Tibial nerve (tissue), 4 donors: Measurements from ENCODE around the gene MARK4. TPM values are rescaled to one million over a fixed set of nuclear protein-coding genes. Genes with fewer than 3 reads are reported as not detected.

Experiments used
- DNase-seq, 2 donors: peaks; one replicate each; pipeline ENCODE4 v3.0.0-alpha.2; 2019; ENCODE audit warnings: low spot score in 2 of 2
- H3K27ac ChIP-seq, 4 donors: fragments of 200-600 bp; sonication (generic) in 3 of 4; one replicate each; pipeline ENCODE4 v1.5.1; 2017 to 2019; ENCODE audit warnings: mild to moderate bottlenecking in 1 of 4
- H3K27me3 ChIP-seq, 2 donors: fragments of 200-600 bp; sonication (generic) in 1 of 2; one replicate each; pipeline versions ENCODE4 v1.5.1 to v1.6.0; 2017 to 2019
- H3K36me3 ChIP-seq, 3 donors: fragments of 200-600 bp; sonication (generic); one replicate each; pipeline ENCODE4 v1.5.1; 2018 to 2019
- H3K4me1 ChIP-seq, 4 donors: fragments of 200-600 bp; sonication (generic) in 3 of 4; one replicate each; pipeline ENCODE4 v1.5.1; 2017 to 2019
- H3K4me3 ChIP-seq, 4 donors: fragments of 200-600 bp; sonication (generic) in 3 of 4; one replicate each; pipeline ENCODE4 v1.5.1; 2017 to 2019; ENCODE audit warnings: mild to moderate bottlenecking in 1 of 4, moderate library complexity in 1 of 4
- H3K9me3 ChIP-seq, 4 donors: fragments of 200-600 bp; sonication (generic) in 3 of 4; one replicate each; pipeline ENCODE4 v1.5.1; 2017 to 2019
- CTCF ChIP-seq, 5 experiments: fragments of 200-600 bp in 3 of 5; fragments of 450-650 bp in 2 of 5; sonication (generic) in 3 of 5; IDR thresholded peaks; one replicate each; pipeline ENCODE4 v1.5.1; 2016 to 2019; ENCODE audit warnings: antibody characterized with exemption in 5 of 5, mild to moderate bottlenecking in 3 of 5, moderate library complexity in 2 of 5
- EP300 ChIP-seq, 2 donors: sonication (generic); formaldehyde crosslinking; IDR thresholded peaks; one replicate each; pipeline ENCODE4 v1.6.1; 2017; ENCODE audit warnings: antibody characterized with exemption in 2 of 2, mild to moderate bottlenecking in 1 of 2
- POLR2A ChIP-seq, 2 donors: fragments of 450-650 bp; IDR thresholded peaks; one replicate each; pipeline ENCODE4 v1.6.1; 2017; ENCODE audit warnings: antibody characterized with exemption in 2 of 2, mild to moderate bottlenecking in 2 of 2, moderate library complexity in 2 of 2
- WGBS, 2 donors: methylation state at CpG; one replicate each; pipeline ENCODE4 v1.1.5; 2018; 5-methylcytosine and 5-hydroxymethylcytosine counted together
- total RNA-seq, 4 donors: library from RNA; depleted of rRNA; stranded (reverse); fragments of >200 nt; gene quantifications; one replicate each; pipeline ENCODE4 v1.1.0, GENCODE V29; 2016

The MARK4 gene
- total RNA-seq, 4 donors from 2014 or later: 12.1 to 34.8 (median 25.9) TPM

- H3K27ac ChIP-seq: no peak overlapping the region
- H3K27me3 ChIP-seq: no peaks in the 10 kb centered on the region
- no peak for DNase-seq
- H3K9me3 ChIP-seq: no peaks in the 10 kb centered on the region
- H3K36me3 ChIP-seq: peaks cover 0 to 25% (median 0%) of the 10 kb centered on the region in 3 donors
- TF ChIP-seq POLR2A (IDR thresholded peaks at IDR 0.05) (no peak), EP300 (IDR thresholded peaks at IDR 0.05) (no peak), CTCF (IDR thresholded peaks at IDR 0.05) (no peak)
- 74 to 76% methylated on average over 9 of the region's 9 CpGs for WGBS, 2 donors
- H3K4me3 ChIP-seq: no peak overlapping the region
- H3K4me1 ChIP-seq: peaks cover 0 to 45% (median 17%) of the 10 kb centered on the region in 4 donors
Observed at GRCh38 chr19:45255611-45256157, 4.6 kb downstream of the MARK4 start.

GRCh38 chr19:45256836-45257235 lies 5.8 kb downstream of the MARK4 start:
- no peaks in the 10 kb centered on the region for H3K9me3 ChIP-seq
- 94% methylated on average over 4 of the region's 4 CpGs for WGBS, 2 donors
- peaks cover 0 to 35% (median 0%) of the 10 kb centered on the region in 3 donors for H3K36me3 ChIP-seq
- H3K27me3 ChIP-seq: no peaks in the 10 kb centered on the region
- H3K4me1 ChIP-seq: peaks cover 0 to 42% (median 16%) of the 10 kb centered on the region in 4 donors
- H3K27ac ChIP-seq: no peak overlapping the region
- no peak for DNase-seq
- TF ChIP-seq EP300 (IDR thresholded peaks at IDR 0.05) (no peak), POLR2A (IDR thresholded peaks at IDR 0.05) (no peak)
- no peak overlapping the region for H3K4me3 ChIP-seq

DNA sequence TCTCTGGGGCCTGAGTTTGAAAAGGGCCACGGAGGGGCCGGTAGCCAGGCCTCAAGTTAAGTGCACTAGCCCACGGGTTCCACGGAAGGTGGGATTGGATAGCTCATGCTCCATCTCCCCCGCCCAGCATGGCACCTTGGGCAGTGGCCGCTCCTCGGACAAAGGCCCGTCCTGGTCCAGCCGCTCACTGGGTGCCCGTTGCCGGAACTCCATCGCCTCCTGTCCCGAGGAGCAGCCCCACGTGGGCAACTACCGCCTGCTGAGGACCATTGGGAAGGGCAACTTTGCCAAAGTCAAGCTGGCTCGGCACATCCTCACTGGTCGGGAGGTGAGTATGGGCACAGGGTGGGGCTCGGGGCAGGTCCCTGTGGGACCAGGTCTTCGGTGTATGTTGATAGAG lies 7.8 kb downstream of the MARK4 start:
- Histone ChIP-seq H3K27ac (no peak overlapping the region), H3K9me3 (no peaks in the 10 kb centered on the region), H3K27me3 (no peaks in the 10 kb centered on the region), H3K4me1 (peaks cover 0 to 21% (median 1%) of the 10 kb centered on the region in 4 donors), H3K4me3 (no peak overlapping the region), H3K36me3 (peaks cover 0 to 50% (median 0%) of the 10 kb centered on the region in 3 donors)
- TF ChIP-seq CTCF (IDR thresholded peaks at IDR 0.05) (no peak), EP300 (IDR thresholded peaks at IDR 0.05) (no peak), POLR2A (IDR thresholded peaks at IDR 0.05) (no peak)
- 94 to 95% methylated on average over 18 to 19 of the region's 19 CpGs for WGBS, 2 donors
- no peak for DNase-seq

DNA sequence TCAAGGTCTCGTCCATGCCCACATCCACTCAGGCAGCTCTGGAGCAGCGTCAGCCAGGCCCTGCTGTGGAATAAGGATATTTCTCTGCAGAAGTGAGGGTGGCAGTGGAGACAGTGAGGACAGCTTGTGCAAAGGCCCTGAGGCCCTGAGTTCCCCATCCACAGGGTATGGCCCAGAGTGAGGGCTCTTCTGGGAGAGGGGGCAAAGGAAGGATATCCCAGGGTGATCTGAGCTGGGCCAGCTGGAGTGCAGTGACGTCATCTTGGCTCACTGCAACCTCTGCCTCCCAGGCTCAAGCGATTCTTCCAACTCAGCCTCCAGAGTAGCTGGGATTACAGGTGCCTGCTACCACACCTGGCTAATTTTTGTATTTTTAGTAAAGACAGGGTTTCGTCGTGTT lies 11.5 kb downstream of the MARK4 start:
- Histone ChIP-seq H3K27ac (no peak overlapping the region), H3K27me3 (no peaks in the 10 kb centered on the region), H3K36me3 (peaks cover 0 to 70% (median 0%) of the 10 kb centered on the region in 3 donors), H3K4me1 (no peaks in the 10 kb centered on the region), H3K9me3 (no peaks in the 10 kb centered on the region), H3K4me3 (no peak overlapping the region)
- DNase-seq: no peak
- TF ChIP-seq POLR2A (IDR thresholded peaks at IDR 0.05) (no peak), EP300 (IDR thresholded peaks at IDR 0.05) (no peak), CTCF (IDR thresholded peaks at IDR 0.05) (no peak)
- WGBS, 2 donors: 79 to 90% methylated on average over 6 of the region's 6 CpGs

- no peak for DNase-seq
- Histone ChIP-seq H3K27me3 (no peaks in the 10 kb centered on the region), H3K36me3 (peaks cover 0 to 74% (median 0%) of the 10 kb centered on the region in 3 donors), H3K4me3 (no peak overlapping the region), H3K9me3 (no peaks in the 10 kb centered on the region), H3K4me1 (no peaks in the 10 kb centered on the region), H3K27ac (no peak overlapping the region)
- TF ChIP-seq EP300 (IDR thresholded peaks at IDR 0.05): no peak
- TF ChIP-seq CTCF (IDR thresholded peaks at IDR 0.05): no peak
- TF ChIP-seq POLR2A (IDR thresholded peaks at IDR 0.05): no peak
- 89 to 91% methylated on average over 11 of the region's 11 CpGs for WGBS, 2 donors
Observed at GRCh38 chr19:45263013-45263412, 11.9 kb downstream of the MARK4 start.
